Subcutaneous abdominal adipose tissue (tissue), 5 donors: ENCODE measurements around the gene CES2.
"Not testable (repeated sequence)": the region's sequence is repeated elsewhere in the genome, so short reads cannot be mapped to it uniquely, and the experiment has no call there.

Experiments
- H3K27ac ChIP-seq: one replicate; pipeline ENCODE4 v1.7.0; 2013; ENCODE audit warnings: low read depth, mild to moderate bottlenecking, inconsistent platforms, low read length, moderate library complexity
- H3K27me3 ChIP-seq, 5 donors: one replicate each; pipeline ENCODE4 v1.7.0; 2013; ENCODE audit warnings: low read length in 5 of 5, inconsistent platforms in 1 of 5; ENCODE audit not compliant: control insufficient read depth in 5 of 5, insufficient read depth in 4 of 5
- H3K36me3 ChIP-seq, 5 donors: one replicate each; pipeline ENCODE4 v1.7.0; 2013; ENCODE audit warnings: low read length in 5 of 5; ENCODE audit not compliant: control insufficient read depth in 5 of 5, insufficient read depth in 5 of 5
- H3K4me1 ChIP-seq, 5 donors: one replicate each; pipeline ENCODE4 v1.7.0; 2013; ENCODE audit warnings: low read length in 5 of 5, mild to moderate bottlenecking in 3 of 5, moderate library complexity in 1 of 5; ENCODE audit not compliant: control insufficient read depth in 5 of 5, insufficient read depth in 5 of 5
- H3K4me3 ChIP-seq, 5 donors: one replicate each; pipeline ENCODE4 v1.7.0; 2013; ENCODE audit warnings: low read length in 5 of 5, low read depth in 1 of 5
- H3K9ac ChIP-seq, 5 donors: one replicate each; pipeline ENCODE4 v1.7.0; 2013; ENCODE audit warnings: low read length in 5 of 5, mild to moderate bottlenecking in 4 of 5, moderate library complexity in 3 of 5
- H3K9me3 ChIP-seq, 5 donors: one replicate each; pipeline ENCODE4 v1.7.0; 2013; ENCODE audit warnings: low read length in 5 of 5; ENCODE audit not compliant: control insufficient read depth in 5 of 5
- donor health status: healthy.
- donor health status: healthy.
- donor health status: healthy.
- donor health status: healthy.
- donor health status: healthy.

Gene CES2

GRCh38 chr16:66993558-66993957, 58.2 kb downstream of the CES2 start:
- not testable (repeated sequence) for H3K27me3 ChIP-seq, H3K27ac ChIP-seq, H3K4me1 ChIP-seq, H3K4me3 ChIP-seq, H3K9me3 ChIP-seq, H3K9ac ChIP-seq, H3K36me3 ChIP-seq
